IPS-15b (cell line): ENCODE data around the gene ACADL.
"Not testable (repeated sequence)": the region's sequence is repeated elsewhere in the genome, so short reads cannot be mapped to it uniquely, and the experiment has no call there.

Source experiments
- H3K27me3 ChIP-seq: one replicate; pipeline ENCODE4 v1.6.1; 2013; ENCODE audit warnings: low read length; ENCODE audit not compliant: control insufficient read depth, insufficient read depth
- H3K36me3 ChIP-seq: one replicate; pipeline ENCODE4 v1.6.1; 2013; ENCODE audit warnings: low read length; ENCODE audit not compliant: control insufficient read depth, insufficient read depth
- H3K4me1 ChIP-seq: one replicate; pipeline ENCODE4 v1.6.1; 2013; ENCODE audit warnings: mild to moderate bottlenecking, low read length; ENCODE audit not compliant: control insufficient read depth, insufficient read depth
- H3K4me3 ChIP-seq: one replicate; pipeline ENCODE4 v1.5.1; 2013; ENCODE audit warnings: low read depth, low read length
- H3K9ac ChIP-seq: one replicate; pipeline ENCODE4 v1.6.1; 2013; ENCODE audit warnings: low read depth, mild to moderate bottlenecking, low read length
- H3K9me3 ChIP-seq: one replicate; pipeline ENCODE4 v1.6.1; 2013; ENCODE audit warnings: mild to moderate bottlenecking, low read length; ENCODE audit not compliant: control insufficient read depth, insufficient read depth

The ACADL gene

GRCh38 chr2:210180477-210180876, 44.8 kb downstream of the ACADL start:
- Histone ChIP-seq H3K36me3 (no peaks in the 10 kb centered on the region), H3K9me3 (no peaks in the 10 kb centered on the region), H3K27me3 (no peaks in the 10 kb centered on the region), H3K4me3 (no peak overlapping the region), H3K4me1 (peaks cover 26% of the 10 kb centered on the region), H3K9ac (no peak overlapping the region)

- H3K4me1 ChIP-seq, result peaks cover 26% of the 10 kb centered on the region
- H3K9ac ChIP-seq, result no peak overlapping the region
- H3K4me3 ChIP-seq, result no peak overlapping the region
- no peaks in the 10 kb centered on the region for H3K27me3 ChIP-seq
- H3K36me3 ChIP-seq, result no peaks in the 10 kb centered on the region
- no peaks in the 10 kb centered on the region for H3K9me3 ChIP-seq
Measured at GRCh38 chr2:210179351-210179990, 45.8 kb downstream of the ACADL start.

- Histone ChIP-seq H3K36me3 (no peaks in the 10 kb centered on the region), H3K9ac (no peak overlapping the region), H3K4me3 (no peak overlapping the region), H3K9me3 (no peaks in the 10 kb centered on the region), H3K4me1 (peaks cover 26% of the 10 kb centered on the region), H3K27me3 (no peaks in the 10 kb centered on the region)
Measured at GRCh38 chr2:210177769-210178168, 47.5 kb downstream of the ACADL start.

- H3K9ac ChIP-seq, H3K9me3 ChIP-seq: not testable (repeated sequence)
Measured at GRCh38 chr2:210177115-210177514, 48.1 kb downstream of the ACADL start.

GRCh38 chr2:210174086-210174485, 51.2 kb downstream of the ACADL start:
- Histone ChIP-seq H3K4me3 (no peak overlapping the region), H3K9me3 (no peaks in the 10 kb centered on the region), H3K36me3 (no peaks in the 10 kb centered on the region), H3K4me1 (peaks cover 15% of the 10 kb centered on the region), H3K27me3 (no peaks in the 10 kb centered on the region), H3K9ac (no peak overlapping the region)

More at GRCh38 chr2:210177115-210177514, 48.1 kb downstream of the ACADL start:
- H3K36me3 ChIP-seq, H3K27me3 ChIP-seq, H3K4me3 ChIP-seq: not testable (repeated sequence)
- peaks cover 26% of the 10 kb centered on the region for H3K4me1 ChIP-seq

GRCh38 chr2:210172219-210172575, 53.0 kb downstream of the ACADL start:
- no peaks in the 10 kb centered on the region for H3K36me3 ChIP-seq
- H3K4me3 ChIP-seq, result peak overlapping the region; percentile 66
- no peaks in the 10 kb centered on the region for H3K27me3 ChIP-seq
- no peaks in the 10 kb centered on the region for H3K9me3 ChIP-seq
- no peak overlapping the region for H3K9ac ChIP-seq
- H3K4me1 ChIP-seq, result no peaks in the 10 kb centered on the region

GRCh38 chr2:210171309-210172218, 53.7 kb downstream of the ACADL start, which contains the start of gene KANSL1L:
TSS of gene KANSL1L (minus strand) at chr2:210171409. CDS start at chr2:210154582, 16,827 bp downstream.
- Histone ChIP-seq H3K9ac (peak within 1 kb of the TSS; percentile 62), H3K27me3 (no peaks in the 10 kb centered on the region), H3K4me1 (no peaks in the 10 kb centered on the region), H3K36me3 (no peaks in the 10 kb centered on the region), H3K9me3 (no peaks in the 10 kb centered on the region), H3K4me3 (peak within 1 kb of the TSS; percentile 77)

GRCh38 chr2:210170446-210171303, 54.6 kb downstream of the ACADL start:
- Histone ChIP-seq H3K36me3 (no peaks in the 10 kb centered on the region), H3K27me3 (no peaks in the 10 kb centered on the region), H3K9ac (peak overlapping the region; percentile 62), H3K4me1 (no peaks in the 10 kb centered on the region), H3K9me3 (no peaks in the 10 kb centered on the region), H3K4me3 (peak overlapping the region; percentile 77)

- H3K36me3 ChIP-seq, result no peaks in the 10 kb centered on the region
- H3K27me3 ChIP-seq, result no peaks in the 10 kb centered on the region
- H3K4me1 ChIP-seq, result no peaks in the 10 kb centered on the region
- H3K4me3 ChIP-seq, result peak overlapping the region; percentile 77
- H3K9me3 ChIP-seq, result no peaks in the 10 kb centered on the region
- H3K9ac ChIP-seq, result peak overlapping the region; percentile 62
Measured at GRCh38 chr2:210170196-210170445, 55.1 kb downstream of the ACADL start.

- no peaks in the 10 kb centered on the region for H3K36me3 ChIP-seq
- H3K9ac ChIP-seq, result peak overlapping the region; percentile 62
- no peaks in the 10 kb centered on the region for H3K27me3 ChIP-seq
- H3K9me3 ChIP-seq, result no peaks in the 10 kb centered on the region
- H3K4me3 ChIP-seq, result peak overlapping the region; percentile 77
- no peaks in the 10 kb centered on the region for H3K4me1 ChIP-seq
Measured at GRCh38 chr2:210169516-210170195, 55.6 kb downstream of the ACADL start.

GRCh38 chr2:210167227-210167626, 58.0 kb downstream of the ACADL start:
- Histone ChIP-seq H3K9me3 (no peaks in the 10 kb centered on the region), H3K4me3 (no peak overlapping the region), H3K9ac (no peak overlapping the region), H3K36me3 (no peaks in the 10 kb centered on the region), H3K4me1 (no peaks in the 10 kb centered on the region), H3K27me3 (no peaks in the 10 kb centered on the region)
